T1000 (cell line): ENCODE measurements around the gene CENPN.
A peak's percentile ranks its signal among the peaks of the same experiment; 100 is the strongest.

Experiments
- DNase-seq: peaks from one replicate; lab custom pipeline; 2025; ENCODE audit warnings: mixed read lengths; lab: John Stamatoyannopoulos, UW

The CENPN gene

DNA sequence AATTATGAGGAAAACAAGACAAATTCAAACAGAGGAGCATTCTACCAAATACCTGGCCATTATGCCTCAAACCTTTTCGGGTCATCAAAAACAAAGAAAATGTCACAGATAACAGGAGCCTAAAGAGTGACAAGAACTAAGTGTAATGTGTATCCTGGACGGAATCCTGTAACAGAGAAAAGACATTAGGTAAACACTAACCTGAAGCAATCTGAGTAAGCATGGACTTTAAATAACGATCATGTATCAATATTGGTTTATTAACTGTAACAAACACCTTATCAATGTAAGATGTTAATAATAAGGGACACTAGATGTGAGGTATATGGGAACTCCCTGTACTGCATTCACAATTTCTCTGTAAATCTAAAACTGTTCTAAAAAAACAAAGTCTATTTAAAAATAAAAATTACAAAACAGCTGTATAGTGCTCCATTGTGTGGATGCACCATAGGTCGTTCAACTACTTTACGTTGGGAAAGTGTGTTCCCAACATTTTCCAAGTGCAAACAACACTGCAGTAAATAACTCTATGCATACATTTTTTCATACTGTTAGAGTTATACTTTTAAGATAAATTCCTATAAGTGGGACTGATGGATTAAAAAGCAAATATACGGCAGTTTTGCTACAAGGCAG lies 15.1 kb upstream of the CENPN start:
- DNase-seq = no peak

DNA sequence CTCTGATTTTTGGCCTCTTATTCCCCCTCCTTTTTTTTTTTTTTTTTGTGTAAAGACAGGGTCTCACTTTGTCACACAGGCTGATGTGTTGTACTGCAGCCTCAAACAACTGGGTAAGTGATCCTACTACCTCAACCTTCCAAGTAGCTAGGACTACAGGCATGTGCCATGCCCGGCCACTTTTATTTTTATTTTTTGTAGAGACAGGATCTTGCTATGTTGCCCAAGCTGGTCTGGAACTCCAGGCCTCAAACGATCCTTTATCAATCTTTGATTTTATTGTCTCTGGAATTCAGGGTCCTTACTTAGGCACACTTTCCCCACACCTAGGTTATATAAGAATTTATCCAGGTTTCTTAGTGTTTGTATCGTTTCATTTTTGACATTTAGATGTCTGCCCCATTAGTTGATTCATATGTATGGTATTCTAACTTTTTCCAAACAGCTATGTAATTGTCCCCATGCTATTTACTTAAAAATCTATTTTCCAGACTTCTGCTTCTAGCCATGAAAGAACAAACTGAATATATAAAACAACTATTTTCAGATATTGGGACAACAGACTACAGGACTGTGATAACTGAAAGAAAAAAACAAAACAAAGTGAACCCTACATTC lies 14.2 kb upstream of the CENPN start:
- DNase-seq = no peak

DNA sequence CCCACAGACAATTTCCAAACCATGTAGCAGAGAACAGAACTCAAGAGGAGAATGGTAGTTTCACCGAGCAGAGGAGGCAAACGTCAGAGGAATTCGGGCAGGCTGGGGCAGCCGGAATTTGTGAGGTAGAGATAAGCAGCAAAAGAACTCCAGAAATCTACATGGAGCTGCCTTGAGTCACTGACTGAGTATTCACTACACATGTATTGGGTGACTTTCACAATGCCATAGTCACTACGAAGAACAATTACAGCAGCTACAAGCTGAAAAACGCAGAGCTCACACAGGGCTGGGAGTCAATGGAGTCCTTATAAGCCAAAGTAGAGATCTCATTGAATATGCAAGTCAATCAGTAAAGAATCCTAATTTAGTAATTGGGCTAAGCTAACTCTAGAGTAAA lies 13.7 kb upstream of the CENPN start:
- peak; percentile 11 for DNase-seq

DNA sequence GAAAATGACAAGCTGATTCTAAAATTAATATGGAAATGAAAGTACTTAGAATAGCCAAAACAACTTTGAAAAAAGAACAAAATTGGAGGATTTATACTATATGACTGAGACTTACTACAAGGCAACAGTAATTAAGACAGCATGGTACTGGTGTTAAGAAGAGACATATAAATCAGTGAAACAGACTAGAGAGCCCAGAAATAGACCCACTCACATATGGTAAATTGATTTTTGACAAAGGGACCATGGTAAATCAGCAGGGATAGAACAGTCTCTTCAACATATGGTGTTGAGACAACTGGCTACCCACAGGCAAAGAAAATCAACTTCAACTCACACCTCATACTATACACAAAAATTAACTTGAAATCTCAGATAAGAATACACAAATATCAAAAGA lies 13.2 kb upstream of the CENPN start:
- DNase-seq = no peak

DNA sequence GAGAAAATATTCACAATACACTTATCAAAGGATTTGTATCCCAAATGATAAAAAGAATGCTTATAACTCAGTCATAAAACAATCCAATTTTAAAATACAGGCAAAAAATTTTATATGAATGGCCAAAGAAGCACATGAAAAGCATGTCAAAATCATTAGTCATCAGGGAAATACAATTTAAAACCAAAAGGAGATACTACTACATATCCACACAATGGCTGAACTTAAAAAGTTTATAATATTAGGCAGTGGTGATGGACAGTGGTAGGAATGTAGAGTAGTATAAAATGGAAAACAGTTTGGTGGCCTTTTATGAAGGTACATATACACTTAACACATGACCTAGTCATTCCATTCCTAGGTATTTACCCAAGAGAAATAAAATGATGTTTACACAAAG lies 12.6 kb upstream of the CENPN start:
- DNase-seq = no peak

DNA sequence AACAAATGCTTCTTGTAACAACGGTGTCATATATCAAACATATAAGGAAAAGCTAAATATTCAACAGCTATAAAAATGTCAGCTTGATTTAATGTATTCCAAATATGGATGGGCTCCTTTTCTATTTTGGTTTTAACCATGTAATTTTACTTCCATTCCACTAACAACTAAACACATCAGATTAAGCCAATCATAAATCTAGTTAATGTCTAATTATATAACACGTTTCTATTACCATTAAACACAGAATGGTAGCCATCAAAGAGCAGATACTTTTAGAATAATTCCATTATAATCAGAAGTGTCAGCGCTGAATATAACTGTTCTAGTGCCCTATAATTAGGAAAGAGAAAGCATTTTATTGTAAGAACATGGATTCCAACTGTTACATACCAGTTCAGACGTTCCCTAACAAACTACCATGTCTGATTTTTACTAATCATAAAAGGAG lies 10.3 kb upstream of the CENPN start:
- no peak for DNase-seq

DNA sequence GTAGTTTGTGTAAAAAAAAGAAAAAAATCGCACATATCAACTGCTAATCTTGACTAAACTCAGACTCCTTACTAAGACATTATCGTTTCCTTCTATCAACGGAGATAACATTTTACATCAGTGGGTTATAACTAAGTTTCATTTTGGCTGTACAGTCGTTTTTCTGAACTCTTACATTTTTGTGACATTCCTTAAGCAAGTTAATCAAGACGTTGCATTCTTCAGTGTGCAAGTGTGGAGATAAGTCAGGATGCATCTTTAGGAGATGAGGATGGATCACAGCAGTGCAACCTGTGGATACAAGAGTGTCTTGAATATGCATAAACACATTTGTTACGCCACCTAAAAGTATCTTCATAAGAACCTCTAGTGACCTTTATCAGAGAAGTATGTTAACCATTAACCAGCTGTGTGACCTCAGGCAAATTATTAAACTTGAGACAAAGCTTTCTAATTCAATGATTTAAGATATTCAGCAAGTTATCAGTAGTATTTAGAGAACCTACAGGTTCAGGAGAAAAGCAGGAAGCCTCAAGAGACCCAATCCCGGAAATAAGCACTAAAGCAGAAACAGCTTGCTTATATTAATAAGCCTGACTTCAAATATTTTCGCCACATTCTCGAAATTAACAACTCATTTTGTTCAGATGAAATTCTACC lies 9.7 kb upstream of the CENPN start:
- DNase-seq = no peak

DNA sequence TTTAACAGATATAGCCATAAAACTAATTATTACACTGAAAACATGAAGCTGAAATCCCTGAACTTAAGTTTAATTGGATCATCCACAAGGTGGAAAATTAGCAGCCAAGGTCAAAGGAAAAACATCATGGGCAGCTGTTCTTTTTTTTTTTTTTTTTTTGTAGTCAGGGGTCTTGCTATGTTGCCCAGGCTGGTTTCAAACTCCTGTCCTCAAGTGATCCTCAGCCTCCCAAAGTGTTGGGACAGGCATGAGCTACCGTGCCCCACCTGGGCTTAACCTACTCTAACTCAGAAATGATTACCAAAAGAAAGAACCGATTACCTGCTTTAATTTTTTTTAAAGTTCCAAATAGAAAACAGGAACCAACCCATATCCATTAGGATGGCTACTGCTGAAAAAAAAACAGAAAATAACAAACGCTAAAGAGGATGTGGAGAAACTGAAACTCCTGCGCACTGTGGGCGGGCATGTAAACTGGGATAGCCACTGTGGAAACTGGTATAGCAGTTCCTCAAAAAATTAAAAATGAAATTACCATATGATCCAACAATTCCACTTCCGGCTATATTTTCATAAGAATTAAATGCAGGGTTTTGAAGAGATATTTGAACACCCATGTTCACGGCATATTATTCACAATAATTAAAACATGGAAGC lies 8.9 kb upstream of the CENPN start:
- DNase-seq = no peak

DNA sequence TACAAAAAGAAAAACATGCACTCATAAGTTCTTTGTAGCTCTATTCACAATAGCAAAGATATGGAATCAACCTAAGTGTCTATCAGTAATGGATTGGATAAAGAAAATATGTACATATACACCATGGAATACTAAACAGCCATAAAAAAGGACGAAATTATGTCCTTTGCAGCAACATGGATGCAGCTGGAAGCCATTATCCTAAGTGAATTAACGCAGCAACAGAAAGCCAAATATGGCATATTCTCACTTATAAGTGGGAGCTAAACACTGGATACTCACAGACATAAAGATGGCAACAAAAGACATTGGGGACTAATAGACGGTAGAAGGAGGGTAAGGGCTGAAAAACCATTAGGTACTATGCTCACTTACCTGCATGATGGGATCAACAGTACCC lies 6.1 kb upstream of the CENPN start:
- no peak for DNase-seq

DNA sequence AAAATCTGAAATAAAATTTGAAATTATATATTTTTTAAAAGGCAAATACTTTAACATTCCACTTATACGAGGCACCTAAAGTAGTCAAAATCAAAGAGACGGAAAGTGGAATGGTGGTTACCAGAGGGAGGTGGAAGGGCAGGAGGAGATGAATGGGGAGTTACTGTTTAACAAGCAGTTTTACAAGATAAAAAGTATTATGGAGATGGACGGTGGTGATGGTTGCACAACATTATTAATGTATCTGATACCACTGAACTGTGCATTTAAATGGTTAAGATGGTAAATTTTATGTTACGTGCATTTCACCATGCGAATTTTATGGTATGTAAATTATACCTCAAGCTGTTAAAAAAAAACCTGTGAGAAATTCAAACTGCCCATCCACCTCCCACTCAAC lies 5.7 kb upstream of the CENPN start:
- DNase-seq = no peak

DNA sequence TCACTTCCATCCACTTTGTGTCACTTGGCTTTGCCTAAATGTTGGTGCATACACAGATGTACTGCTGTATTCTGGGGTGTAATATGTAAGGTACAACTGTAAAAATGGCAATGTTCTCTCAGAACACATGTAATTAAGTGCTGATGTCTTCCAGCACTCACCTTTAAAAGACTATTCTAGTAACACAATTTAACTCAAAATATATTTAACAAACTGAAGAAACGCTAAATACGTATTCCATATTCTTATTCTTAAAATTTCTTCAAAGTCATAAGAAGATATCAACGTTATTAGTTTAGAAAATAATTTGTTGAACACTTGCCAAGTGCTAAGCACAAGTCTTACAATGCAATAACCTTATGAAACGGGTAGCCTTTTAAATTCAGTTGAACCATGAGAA lies 4.0 kb upstream of the CENPN start:
- DNase-seq = no peak

DNA sequence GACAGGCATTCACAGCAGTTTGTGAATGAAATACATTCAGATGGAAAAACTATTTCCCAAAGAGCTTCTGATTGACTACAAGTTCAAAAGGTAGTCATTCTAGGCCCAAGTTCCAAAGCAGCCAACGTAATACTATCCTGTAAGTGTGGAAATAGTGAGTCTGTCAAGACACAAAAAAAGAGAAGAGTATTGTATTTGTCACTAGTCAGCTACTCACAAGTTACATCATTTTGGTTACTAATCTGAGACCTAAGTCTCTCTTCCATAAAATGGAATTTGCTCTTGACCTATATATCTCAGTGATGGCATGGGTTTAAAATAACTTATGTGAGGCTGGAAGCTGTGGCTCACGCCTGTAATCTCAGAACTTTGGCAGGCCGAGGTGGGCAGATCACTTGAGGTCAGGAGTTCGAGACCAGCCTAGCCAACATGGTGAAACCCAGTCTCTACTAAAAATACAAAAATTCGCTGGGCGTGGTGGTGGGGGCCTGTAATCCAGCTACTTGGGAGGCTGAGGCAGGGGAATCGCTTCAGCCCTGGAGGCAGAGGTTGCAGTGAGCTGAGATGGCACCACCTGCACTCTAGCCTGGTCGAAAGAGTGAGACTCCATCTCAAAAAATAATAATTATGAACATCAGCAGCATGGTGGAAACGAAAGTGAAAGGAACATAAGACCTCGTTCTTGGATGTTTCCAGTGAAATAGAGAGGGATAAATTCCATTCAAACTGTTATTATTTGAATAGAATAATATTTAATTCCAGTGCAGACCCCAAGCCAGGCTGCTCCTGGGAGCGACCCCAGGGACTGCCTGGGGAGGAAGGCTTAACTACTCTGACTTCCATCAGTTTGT lies 3.2 kb upstream of the CENPN start:
- DNase-seq = no peak

DNA sequence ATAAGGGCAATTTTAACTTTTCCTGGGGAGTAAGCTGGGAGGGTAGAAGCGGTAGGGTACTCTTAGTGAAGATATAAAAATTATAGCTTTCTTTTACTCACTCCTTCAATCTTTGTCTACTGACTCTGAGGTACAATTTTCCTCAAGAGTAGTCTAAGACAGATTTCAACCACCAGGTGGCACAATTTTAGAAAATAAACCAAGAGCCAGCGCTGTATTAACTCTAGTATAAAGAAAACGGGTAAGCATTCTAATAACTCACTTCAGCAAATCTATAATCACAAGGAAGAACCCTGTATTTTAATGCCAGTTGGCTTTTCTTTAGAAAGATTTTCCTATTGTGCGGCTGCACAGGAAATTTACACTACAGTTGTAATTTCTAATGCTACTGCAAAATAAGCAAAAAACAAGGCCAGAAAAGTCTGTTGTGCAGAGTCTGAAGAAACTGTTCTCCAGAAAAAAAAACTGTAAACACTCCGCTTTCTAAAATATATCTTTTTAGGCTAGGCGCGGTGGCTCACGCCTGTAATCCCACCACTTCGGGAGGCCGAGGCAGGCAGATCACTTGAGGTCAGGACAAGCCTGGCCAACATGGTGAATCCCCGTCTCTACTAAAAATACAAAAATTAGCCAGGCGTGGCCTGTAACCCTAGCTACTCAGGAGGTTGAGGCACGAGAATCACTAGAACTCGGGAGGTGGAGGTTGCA lies 2.2 kb upstream of the CENPN start:
- DNase-seq = no peak

DNA sequence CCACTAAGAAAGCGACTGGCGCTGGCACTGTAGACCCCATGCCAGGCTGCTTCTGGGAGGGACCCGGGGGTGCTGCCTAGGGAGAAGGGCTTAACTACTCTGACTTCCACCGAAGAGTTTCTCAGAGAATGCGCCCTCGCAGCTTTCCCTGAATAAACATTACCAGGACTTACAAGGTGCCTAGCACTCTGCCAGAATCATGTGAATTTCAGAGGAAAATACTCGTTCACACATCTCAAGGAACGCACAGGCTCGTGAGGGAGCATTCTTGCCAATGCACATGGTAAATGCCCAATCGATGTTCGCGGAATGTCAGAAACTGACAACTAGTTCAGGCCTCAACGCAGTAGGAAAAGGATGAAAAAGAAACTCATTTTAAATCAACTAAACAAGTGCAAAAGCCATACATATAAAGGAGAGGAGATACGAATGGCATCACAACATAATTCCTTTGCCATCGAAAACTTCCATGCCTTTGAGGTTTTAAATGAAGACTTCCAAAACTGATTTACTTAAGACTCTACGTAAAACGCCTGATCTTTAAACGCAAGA lies 1.3 kb upstream of the CENPN start:
- no peak for DNase-seq

DNA sequence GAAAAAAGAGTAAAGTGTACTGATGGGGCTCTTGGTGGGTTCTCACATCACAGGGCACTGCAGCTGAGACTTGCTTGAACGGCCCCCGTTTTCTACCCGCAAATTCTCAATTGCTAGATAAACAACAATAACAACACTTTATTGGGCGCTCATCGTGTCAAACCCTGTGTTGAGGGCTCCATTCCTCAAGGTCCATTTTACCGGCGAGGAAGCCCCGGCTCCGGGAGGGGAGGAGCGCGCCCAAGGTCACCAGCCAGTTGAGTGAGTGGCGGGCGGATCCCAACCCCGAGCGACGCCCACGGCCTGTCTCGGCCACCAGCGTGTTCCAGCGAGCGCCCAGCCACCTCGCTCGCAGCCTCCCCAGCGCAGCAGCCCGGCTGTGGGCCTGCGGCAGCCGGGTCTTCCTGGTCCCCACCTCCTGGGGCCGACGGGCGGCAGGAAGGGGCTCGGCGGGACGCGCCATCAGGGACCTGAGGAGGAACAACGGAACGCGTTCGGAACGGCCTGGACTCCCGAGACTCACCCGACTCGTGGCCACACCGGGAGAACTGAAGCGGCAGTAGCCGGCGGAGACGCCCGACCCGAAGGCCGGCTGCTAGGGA lies 702 bp upstream of the CENPN start:
- no peak for DNase-seq

DNA sequence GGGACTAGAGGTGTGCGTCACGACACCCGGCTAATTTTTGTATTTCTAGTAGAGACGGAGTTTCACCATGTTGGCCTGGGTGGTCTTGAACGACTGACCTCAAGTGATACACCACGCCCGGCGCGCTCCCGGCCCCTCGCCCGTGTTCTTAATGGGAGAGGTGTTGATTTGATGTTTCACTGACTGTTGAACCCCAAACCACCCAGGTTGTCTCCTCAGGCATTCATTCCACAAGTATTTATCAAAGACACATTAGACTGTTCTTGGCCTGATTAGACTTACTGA lies 1.4 kb downstream of the CENPN start:
- DNase-seq = no peak

DNA sequence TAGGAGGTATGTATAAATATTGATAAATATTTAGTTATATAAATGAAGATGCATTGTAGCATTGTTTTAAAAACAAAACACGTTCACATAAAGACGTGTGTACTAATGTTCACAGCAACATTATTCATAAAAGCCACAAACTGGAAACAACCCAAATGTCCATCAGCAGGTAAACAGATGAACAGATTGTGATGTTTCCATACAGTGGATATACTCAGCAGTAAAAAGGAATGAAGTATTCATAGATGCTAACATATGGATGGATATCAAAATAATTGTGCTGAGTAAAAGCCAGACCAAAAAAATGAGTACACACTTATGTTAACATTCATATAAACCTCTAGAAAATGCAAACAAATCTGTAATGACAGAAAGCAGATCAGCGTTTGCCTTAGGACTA lies 6.0 kb downstream of the CENPN start:
- no peak for DNase-seq

DNA sequence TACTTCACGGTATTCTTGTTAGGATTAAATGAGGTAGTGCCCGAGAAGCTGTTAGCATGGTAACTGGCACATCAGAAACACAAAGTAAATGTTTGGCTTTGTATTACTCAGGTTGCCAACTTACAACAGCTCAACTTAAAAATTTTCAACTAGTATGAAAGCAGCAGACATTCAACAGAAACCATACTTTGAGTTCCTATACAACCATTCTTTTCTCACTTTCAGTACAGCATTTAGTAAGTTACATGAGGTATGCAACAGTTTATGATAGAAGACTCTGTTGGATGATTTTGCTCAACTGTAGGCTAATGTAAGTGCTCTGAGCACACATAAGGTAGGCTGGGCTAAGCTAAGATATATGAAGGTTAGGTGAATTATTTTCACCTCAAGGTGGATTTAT lies 7.7 kb downstream of the CENPN start:
- no peak for DNase-seq

DNA sequence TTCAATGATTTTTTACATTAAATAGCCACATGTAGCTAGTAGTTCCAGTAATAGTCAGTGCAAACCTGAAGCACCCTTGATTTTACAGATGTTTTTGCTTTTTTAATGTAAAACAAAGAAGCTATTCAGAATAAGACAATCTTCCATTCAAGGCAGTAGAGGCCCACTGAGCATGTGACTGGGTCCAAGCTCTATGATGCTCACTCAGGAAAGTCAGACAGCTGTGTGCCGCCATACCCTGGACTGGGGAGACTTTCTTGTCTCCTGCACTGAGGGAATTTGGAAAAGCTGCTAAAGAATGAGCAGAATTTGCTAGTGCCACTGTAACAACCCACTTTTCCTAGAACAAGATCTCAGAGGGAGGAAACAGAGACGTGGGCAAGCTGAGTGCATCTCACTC lies 11.5 kb downstream of the CENPN start:
- DNase-seq = no peak

DNA sequence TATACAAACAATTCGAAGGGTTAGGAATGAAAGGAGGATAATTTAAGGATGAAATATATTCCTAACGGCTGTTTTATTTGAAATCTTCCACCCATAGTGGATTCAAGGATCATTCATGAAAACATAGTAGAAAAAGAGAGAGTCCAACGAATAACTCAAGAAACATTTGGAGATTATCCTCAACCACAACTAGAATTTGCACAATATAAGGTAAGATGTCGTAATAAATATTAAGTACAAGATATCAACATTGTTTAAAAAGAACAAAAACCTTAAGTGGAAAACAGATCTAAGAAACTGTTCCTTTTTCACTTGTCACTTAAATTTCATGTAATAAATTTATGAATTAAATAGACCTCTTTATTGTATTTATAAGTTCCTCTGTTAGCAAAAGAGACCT lies 19.4 kb downstream of the CENPN start:
- no peak for DNase-seq
